ENCODE data around the gene TSEN15.

GRCh38 chr1:184020855-184021254 is 30.7 kb upstream of the TSEN15 start:
- TF ChIP-seq CTCF (IDR thresholded peaks at IDR 0.05) (no peak), POLR2A (IDR thresholded peaks at IDR 0.05) (no peak)

All from heart left ventricle (tissue), 13 donors.